Medulla oblongata (tissue), 1 donor: Measurements from ENCODE around the gene CORO2B.

Experiments used
- DNase-seq: peaks from one replicate; pipeline ENCODE4 v3.0.0-alpha.2; 2015; ENCODE audit errors: extremely low spot score

The CORO2B gene

DNA sequence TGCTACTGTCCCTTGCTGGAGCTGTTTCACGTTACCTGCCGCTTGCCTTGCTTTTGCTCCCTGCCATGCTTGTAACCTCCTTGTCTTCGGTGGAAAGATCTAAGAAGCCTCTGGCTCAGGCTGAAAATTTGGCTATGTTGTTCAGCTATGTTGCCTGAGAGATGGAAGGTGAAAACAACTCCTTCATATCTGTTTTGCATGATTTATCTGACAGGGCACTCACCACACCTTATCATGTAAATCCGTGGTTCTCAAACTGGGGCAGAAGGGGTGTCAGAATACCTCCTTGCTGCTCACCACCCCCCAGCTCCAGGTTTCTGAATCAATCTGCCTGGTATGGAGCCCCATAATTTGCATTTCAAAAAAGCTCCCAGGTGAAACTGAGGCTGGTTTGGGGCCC is 6.5 kb upstream of the CORO2B start:
- DNase-seq, result no peak

DNA sequence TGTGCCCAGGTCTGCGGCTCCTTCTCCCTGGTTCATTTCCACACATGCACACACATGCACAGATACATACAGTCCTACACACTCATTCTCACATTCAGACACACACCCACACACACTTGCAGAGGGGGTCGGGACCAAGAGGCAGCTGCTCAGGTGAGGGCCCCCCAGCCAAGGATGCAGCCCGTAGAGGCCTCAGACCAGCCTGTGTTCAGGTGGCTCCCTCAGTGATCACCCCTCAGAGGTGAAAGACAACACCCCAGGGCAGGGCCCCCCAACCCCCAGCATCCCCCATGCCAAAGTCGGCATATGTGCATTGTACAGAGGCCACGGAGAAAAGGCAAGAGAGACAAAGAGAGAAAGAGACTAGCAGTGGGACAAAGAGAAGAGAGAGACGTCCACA is 5.9 kb upstream of the CORO2B start:
- no peak for DNase-seq

DNA sequence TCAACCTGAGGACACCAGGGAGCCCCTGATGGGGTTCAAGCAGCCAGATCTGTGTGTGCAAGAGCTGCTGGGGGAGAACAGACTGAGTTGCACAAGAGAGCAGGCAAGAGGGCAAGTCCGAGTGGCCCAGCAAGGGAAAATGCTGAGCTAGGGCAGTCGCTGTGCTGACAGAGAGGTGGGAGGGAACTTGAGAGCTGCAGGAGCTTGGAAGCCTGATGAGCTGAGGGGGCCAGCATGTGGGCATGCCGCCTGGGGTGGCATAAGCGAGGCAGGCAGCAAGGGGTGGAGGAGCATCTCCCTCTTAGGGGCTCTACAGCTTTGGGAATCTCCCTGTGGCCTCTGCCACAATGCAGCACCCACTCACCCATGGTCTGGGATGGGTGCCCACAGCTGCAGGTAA is 4.7 kb upstream of the CORO2B start:
- no peak for DNase-seq

DNA sequence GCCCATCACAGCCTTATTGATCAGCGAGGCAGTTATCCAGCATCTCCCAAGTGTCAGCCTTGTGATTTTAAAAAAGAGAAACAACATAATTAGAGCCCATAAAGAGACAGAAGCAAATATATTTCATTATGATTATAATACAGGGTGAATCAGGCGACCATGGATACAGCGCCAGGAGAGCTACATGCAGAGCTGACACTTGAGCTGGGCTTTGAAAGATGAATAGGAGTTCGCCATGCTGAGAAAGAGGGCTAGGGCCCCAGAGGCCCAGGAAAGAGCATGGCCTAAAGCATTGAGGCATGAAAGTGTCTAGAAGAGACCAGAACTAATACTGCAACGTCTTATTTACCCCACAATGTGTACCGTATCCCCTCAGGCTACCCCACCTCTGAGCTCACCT is 4.2 kb upstream of the CORO2B start:
- DNase-seq, result no peak

DNA sequence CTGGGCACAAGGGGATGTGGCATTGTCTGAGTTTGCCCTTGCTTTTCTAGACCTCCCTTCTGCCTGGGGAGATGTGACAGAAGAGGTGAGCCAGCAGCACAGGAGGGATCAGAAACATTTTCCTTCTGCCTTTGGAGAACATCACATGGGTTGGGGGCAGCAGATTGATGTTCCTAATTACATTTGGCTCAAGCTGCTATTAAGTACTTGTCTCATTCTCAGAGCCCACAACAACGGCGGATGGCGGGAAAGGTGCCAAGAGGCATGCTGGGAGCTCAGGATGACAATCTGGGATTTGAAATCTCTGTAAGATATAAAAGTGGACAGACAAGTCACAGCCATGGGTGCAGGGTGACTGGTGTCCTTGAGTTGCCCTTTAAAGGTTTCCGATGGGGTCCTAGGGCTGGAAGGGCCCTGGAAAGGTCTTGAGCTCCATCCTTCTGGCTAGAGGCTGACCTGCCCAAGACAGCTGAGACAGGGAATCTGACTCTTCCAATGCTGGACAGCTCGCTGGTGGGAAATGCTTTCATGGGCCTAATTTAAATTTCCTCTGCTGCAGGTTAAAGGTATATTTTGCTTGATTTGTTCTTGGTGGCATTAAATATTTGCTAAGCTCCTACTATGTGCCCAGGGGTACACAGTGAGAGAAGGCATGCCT is 2.4 kb upstream of the CORO2B start:
- no peak for DNase-seq

DNA sequence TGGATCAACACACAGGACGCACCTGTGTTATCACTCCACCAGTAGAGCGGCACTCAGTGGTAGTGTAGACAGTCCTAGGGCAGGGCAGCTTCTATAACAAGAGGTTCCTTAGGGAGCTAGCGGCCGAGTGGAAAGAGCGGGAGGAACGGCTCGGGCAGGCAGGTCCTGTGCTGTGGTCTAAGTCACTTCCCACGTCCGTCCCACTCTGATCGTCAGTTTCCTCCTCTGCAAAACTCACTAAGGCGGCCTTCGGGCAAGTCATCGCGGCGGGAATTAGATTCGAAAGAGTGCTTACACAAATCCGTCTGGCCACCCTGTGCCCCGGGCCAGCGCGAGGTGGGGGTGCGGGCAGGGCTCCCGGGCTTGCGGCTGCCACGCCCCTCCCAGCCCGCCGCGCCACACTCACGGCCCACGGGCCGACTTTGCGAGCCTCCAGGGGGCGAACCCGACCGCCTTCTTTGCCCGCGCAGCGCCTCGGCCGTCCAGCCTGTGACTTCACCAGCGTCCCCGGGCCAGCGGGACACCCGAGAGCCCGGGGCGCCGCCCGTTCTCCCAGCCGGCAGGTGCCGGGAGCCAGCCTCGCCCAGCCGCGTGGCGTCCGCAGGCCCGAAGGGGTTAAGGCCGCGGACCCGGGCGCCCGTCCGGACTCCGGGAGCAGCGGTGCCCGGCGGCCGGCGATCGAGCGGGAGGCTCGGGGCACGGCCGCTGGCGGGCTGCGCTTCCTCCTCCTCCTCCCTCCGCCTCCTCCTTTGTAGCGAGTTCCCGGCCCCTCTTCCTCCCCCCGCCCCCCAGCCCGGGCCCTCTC is 416 bp upstream of the CORO2B start:
- DNase-seq, result peak; percentile 87

DNA sequence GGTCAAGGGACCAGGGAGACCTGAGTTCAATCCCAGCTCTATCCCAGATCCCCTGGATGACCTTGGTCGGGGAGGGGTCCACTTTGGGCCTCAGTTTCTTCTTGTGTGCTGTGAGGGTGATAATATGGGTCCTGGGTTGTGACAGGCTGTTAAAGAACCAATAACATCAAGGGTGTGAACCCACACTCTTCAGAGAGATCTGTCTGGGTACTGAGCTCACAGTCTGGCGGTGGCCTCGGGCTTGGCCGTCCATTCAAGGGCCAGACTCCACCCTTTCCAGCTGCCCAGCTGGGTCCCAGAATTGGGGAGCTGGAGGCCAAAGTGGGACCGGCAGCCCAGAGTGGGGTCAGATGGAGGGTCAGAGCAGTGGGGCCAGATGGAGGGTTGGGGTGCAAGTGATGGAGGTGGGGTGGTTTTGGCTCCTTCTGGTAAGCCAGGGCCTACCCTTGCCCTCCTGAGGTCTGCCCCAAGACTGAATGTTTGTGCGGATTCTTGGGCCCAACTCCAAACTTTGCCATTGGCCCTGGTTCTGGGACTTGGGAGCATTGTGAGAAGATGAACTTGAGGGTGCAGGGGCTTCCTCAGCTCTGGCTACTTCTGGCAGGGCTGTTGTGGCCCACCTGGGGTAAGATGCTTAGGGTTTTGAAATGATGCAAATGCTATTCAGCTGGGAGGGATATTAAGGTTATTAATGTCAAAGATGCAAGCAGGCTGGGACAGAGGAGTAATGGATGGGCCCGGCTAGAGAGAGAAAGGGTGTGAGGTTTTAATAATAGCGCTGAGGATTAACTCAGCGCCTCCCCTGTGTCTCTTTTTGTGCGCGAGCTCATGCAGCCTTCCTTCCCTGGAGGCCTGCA is 1.5 kb downstream of the CORO2B start:
- peak; percentile 45 for DNase-seq

DNA sequence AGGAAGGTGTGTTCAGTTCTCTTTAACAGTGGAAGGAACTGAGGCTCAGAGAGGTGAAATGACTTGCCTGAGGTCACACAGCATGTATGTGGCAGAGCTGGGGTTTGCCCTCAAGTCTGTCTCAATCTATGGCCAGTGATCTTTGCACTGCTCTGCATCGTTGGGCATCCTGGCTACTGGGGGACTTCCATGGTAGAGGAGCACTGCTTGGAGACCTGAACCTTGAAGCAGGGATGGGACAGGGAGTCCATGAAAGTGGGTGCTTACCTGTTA is 2.0 kb downstream of the CORO2B start:
- DNase-seq, result peak; percentile 12

DNA sequence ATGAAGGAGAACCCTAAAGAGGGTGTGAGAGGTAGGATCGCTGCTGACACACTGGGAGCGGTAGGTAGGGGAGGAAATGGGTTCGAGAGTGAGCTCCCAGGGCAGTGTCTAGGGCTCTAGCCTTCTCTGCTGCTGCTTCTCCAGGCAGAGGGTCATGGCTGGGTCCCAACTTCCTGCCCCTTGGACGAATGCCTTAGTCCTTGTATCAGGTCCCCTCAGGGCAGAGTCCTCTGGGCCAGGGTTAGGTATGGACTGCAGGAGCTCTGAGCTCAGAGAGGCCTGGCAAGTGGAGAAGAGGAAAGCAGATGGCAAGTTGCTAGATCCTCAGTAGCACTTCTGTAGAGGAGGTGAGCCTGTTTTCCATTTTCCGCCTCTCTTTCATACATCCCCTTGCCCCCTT is 2.9 kb downstream of the CORO2B start:
- peak; percentile 28 for DNase-seq

DNA sequence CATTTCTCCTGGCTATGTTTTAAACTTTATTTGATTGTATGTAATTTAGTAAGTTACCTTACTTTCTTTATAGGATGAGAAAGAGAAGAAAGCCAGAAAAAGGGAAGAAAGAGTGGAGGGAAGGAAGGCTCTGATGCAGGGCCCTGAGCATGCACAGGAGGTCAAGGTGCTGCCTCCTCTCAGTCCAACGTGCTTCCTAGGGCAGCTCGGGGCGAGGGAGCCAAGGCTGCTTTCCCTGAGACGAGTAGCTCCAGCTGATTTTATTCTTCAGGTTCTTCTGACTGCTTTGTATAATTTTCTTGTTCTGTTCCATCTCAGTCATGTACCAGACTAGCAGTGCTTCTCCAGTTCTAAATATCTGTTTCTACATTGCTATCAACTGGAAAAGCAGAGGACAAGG is 3.4 kb downstream of the CORO2B start:
- DNase-seq, result no peak

DNA sequence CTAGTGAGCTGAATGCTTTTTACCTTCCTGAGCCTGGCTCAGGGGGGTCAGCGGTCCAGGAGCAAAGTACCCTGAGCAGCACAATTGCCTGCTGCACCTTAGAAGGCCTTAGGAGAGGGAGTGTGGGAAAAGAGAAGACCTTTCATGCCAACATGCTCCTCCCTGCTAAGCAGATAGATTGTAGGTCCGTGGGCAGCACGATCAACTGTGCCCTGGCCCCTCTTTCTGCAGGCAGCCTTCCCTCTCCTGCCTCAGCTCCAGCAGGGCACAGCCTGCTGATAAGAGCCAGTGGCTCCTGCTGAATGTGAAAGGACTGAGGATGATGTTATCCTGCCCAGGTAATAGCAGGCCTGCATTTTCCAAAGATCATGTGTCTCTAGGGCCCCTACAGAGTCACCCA is 4.1 kb downstream of the CORO2B start:
- no peak for DNase-seq

DNA sequence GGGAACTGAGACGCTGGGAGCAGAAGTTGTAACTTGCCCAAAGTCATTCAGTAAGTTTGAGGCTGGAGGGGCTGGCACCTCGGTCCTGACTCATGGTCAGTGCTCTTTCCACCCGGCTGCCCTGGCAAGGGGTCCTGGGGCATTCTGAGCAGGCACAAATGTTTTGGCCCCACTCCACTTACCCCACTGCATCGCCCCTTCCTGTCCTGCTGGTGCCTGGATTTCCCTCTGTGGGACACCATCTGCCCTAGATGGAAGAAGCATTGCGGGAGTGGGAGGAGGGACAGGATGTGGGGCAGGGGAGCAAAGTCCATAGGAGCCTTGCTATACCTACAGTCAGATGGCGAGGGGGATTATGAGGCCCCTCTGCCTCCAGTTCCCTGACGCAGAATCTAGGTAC is 4.5 kb downstream of the CORO2B start:
- no peak for DNase-seq

DNA sequence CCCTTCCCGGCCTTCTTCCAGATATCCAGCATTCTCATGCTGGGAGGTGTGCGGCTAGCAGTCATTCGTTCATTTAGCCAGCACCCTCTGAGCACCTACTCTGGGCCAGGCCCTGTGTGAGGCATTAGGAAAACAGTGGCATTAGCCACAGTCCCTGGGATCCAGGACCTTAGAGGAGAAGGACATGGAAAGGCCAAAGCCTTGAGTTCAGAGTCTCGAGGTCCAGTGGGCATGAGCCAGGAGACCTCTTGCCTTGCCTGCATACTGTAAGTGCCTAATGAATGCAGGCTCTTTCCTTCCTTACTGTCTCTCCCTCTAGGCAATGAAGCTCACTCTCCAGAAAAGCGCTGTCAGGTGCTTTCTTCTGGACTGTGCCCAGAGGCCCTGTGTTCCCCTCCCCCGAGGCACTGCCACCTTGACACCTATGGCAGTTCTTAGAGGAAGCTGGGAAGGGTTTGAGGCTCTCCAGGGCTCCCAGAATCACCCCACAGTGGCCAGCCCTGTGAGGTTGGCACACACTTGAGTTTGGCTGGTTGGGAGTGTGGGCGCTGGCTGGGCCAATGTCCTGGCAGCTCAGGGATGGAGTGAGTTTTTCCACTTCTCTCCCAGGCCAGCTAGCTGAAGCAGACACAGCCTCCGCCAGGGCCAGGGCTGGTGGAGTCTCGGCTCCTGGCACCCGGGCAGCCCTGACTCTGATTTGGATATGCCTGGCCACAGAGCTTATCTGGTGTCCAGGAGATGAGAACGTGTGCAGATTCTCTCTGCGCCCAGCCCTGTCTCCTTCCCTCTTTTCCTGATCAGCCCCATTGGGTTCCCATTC is 5.4 kb downstream of the CORO2B start:
- peak; percentile 34 for DNase-seq

DNA sequence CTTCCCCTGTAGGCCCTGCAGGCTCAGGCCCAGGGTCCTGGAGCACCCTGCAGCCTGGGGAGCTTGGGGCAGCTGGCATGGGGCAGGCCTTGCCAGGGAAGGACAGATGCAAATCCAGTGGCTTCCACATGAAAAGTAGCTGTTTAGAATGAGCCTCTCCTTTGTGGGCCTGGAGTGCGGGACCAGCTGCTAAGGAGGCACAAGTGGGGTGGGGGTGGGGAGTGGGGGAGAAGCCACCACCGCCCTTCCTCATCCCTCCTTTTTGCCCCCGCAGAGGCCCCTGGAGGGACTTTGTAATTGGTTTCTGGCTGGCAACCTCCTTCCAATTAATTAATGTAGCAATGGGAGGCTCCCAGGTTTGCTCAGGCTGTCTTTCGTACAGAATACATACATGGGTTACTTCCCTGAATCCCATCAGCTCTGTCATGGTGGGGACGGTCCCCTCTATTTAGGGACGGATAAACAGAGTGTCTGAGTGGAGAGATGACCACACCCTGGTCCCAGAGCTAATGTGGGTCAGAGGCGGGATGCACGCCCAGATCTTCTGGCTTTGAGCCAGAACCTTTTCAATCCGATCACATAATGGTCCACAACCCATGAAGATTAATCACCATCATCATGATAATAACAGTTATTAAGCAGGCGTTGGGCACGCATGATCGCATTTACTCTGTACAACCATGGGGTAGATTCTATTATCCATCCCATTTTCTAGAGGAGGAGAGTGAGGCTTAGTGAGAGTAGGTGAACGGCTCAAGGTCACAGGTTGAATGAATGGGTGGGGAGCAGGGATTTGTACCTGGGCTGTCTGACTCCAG is 6.2 kb downstream of the CORO2B start:
- DNase-seq, result peak; percentile 53

DNA sequence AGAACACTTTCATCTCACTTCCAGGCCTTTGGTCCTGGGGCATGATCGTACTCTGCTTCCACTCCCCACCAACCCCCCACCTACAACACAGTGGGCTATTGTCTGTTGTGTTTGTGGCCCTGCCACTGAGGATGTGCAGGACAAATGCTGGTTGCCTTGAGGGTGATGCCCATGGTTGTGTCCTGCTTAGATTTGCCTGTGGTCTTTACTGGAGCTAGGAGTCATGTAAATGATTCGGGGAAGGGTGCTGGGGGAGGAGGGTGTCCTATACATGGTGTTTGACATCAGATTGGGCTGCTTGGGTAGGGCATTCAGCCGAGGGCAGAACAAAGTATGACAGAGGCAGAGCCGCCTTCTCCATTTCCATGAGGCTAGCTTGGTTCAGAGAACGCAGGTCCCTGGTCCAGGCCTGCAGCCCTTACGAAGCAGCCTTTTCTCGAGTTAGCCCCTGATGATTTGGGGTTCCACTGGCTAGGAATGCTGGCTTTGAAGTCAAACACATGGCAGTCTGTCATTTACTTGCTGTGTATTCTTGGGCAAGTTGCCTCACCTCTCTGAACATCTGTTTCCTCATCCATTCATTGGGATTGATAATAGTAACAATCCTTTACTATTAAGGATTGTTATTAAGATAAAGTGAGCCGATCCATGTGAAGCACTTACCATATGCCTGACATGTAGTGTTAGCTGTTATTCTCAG is 6.9 kb downstream of the CORO2B start:
- peak; percentile 85 for DNase-seq

DNA sequence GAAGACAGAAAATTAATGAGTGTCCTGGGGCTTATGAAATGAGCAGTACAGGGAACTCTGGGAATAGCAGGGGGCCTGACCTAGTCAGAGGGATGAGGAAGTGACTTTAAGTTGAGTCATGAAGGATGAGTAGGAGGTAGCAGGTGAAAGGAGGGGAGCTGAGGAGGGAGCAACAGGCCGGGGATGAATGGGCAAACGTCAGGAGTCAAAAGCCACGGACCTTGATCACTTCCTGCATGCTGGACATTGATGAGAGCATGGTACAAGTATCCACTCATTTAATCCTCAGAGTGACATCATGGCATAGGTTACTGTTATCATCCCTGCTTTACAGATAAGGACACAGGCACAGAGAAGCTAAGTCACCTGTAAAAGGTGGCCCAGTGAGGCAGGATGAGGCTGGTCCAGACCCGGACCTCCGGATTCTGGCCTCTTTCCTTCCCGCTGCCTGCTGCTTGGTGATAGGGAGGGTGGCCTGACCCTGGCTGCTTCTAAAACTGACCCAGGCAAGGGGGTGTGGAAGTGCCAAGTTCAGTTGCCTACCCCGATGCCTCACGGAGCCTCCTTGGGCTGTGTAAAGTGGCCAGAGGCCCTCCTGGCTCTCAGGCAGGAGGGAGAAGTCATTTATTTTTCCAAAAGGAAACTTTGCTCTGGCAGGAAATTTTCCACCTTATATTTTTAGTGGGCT is 7.6 kb downstream of the CORO2B start:
- DNase-seq, result no peak

DNA sequence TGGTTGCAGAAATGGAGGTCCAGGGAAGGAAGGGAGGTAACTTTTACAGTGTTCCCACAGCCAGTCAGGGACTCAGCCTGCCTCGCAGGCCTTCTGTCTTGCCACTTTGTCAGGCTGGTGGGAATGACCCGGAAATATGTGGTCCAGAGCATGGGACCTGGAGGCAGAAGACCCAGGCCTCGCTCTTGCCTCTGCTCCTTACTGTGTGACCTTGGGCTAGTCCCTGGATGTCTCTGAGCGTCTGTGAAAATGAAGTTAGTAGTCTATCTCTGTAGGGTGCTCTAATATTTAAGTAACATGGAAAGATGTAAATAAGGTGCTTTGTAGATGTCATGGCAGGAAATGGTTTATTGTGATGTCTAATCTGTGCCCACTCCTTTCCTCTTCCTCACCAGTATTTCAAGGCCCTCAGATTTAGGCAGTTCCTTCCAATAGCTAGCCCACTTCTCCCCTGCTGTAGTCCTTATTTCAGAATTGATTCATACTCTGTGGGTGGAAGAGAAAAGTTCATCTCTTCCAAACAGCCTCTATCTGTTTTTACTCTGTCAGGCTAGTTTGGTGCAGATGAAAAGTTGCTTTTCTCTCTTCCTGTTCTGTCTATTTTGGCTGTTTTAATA is 9.1 kb downstream of the CORO2B start:
- DNase-seq, result no peak

DNA sequence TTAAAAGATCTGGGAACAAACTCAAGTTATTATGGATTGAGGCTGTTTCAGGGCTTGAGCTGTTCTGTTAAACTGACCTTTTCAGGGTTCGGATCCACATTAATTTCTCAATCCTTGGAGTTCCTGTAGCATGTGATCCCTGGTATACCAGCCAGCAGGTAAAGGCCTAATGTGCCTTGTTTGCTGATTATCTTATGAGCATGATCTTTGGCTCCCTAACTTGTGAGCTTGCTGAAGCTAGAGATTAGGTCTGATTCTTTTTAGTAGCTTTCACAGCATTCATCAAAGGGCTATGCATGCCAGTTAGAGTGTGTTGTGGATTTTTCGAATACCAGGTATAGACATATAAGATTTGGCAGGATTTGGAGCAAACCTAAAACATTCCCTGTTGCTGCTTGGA is 10.3 kb downstream of the CORO2B start:
- no peak for DNase-seq
